HG02610 (cell line): ENCODE measurements around the gene TSPAN3.

Experiments
- ATAC-seq: cut with Tn5 transposase; IDR thresholded peaks from one replicate; pipeline ENCODE4 v1.9.1; 2021; ENCODE audit warnings: mild to moderate bottlenecking, moderate library complexity; ENCODE audit not compliant: unreplicated experiment

The TSPAN3 gene

DNA sequence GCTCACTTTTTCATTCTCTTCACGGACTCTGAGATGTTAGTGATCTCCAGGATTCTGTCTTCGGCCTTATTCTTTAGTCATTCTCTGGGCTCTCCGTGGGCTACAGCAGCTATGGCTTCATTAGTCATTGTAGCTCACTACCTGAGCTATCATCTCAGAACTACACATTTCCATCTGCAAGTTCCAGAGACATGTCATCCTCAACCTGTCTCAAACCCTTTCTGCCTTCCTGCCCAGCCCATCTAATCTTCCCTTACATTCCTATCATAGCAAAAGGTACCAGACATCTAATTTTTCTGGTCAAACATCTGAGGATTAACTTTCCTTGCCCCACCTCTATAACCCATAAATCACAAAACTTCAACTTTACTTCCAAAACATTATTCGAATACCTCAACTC is 13.2 kb downstream of the TSPAN3 start:
- no peak for ATAC-seq

DNA sequence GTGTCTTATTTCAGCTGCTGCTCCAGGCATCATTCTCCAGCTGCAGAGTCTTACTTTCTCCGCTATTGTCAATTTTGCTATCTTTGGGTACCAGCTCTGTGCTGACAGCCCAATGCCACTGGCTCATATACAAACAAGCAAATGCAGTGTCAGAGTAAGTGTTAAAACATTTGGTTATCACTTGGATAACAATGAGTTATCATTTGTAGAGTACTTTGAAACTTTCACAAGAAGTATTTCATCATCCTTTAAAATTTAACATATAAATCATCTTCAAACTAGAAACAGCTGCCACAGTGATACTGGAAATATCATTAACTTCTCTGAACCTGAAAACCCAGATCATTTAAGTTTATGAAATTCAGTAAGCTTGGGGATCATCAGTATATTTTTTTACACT is 13.8 kb downstream of the TSPAN3 start:
- no peak for ATAC-seq

DNA sequence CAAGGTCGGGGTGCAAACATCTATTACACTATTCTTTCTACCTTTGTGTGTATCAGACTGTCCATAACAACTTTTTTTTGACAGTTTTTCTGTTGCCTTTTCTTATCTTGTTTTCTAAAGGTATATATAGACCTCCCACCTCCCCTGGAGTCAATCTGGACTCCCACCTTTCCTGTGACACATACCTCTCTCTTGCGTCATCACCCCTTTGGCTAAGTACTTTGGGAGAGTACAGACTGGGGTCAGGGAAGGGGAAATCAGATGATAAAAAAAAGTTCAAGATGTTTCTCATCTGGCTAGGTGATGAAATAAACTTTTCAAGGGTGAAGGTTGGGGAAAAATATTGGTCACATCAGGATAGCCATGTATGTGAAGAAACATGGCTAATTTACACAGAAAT is 17.2 kb downstream of the TSPAN3 start:
- ATAC-seq = no peak

DNA sequence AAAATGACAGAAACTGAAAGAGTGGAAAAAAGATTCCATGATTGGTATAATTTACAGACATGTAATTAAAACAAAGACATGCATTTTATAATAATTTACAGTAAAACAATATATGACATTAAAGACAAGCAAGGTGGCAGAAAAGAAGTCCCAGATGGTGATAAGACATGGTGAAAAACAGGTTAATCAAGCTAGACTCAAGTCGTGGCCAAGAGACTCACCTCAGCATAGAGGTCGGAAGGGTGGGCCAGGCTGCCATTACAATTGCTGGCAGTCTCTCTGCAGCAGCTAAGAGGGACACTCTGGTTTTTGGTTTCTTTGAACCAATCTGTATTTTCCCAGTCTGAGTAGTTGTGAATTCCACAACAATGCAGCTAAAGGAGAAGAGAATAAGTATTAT is 18.4 kb downstream of the TSPAN3 start:
- no peak for ATAC-seq

DNA sequence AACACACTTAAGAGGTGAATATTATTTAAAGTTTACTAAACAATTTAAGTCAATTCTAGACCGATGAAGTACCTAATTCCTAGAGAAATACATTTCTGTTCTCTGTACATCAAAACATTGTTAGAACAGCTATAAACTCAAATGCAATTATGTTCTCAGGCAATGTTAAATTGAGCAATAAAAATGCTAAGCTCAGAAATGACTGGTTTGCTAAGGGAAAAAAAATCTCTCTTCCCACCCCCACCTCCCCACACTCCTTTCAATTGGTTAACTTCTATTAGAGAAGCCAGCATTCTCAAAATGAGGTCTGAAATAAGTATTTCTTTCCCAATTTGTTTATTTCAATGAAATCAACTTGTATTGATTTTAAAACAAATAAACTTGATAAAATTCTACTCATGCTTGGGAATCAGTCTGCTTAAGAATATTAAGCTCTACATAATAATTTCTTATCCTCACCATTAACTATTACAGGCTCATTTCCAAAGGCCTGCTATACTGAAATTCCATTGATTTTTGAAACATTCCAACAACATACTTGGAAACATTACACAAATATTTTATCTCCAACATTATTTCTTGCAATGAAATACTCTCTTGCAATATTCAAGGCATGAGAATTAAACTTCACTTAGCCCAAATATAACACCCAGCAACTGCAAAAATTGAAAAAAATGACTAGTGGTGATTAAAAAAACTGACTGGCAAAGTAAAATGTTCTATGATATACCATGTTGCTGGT is 22.6 kb downstream of the TSPAN3 start:
- no peak for ATAC-seq

DNA sequence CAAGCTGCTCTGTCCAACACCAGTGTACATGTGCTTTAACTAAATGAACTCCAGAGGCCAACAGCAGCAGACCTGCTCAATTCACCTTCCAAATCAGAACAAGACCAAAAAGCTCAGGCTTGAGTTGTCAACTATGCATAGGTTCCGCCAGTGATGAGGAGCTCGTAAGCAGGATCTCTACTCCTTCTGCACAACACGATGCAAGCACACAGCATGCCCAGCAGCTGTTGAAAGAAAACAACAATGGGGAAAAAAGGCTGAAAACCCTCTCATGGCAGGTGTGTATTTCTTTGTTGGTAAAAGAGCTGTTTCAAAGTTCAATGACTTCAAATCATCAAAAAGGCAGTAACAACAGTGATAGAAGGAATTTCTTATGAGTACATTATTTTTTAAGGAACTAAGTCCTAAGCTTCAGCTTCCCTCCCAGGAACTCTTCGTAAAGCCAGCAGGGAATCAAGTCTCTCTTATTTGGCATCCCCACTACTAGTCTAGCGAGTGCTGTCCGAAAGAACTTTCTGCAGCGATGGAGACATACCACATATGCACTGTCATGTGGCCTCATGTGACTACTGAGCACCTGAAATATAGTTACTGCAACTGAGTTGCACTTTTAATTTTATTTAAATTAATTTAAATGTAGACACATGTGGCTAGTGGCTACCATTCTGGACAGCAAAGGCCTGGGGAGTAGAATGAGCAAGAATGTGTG is 24.1 kb downstream of the TSPAN3 start:
- ATAC-seq = no peak

DNA sequence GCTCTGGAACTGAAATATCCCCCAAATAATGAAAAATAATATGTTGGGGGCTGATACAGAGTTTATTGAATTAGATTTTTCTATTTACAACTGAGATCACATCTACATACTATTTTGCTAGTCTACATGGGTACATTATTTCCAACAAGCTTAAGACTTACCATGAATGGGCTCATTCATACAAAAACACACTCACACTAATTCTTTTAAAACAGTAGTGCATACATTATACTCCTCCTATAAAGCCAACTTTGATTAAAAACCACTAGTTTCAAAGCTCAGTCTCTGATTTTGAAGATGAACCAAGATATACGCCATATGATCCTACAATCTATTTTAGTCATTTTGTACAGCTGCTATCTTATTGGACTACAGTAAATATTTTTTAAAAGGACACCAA is 24.9 kb downstream of the TSPAN3 start:
- ATAC-seq = no peak

DNA sequence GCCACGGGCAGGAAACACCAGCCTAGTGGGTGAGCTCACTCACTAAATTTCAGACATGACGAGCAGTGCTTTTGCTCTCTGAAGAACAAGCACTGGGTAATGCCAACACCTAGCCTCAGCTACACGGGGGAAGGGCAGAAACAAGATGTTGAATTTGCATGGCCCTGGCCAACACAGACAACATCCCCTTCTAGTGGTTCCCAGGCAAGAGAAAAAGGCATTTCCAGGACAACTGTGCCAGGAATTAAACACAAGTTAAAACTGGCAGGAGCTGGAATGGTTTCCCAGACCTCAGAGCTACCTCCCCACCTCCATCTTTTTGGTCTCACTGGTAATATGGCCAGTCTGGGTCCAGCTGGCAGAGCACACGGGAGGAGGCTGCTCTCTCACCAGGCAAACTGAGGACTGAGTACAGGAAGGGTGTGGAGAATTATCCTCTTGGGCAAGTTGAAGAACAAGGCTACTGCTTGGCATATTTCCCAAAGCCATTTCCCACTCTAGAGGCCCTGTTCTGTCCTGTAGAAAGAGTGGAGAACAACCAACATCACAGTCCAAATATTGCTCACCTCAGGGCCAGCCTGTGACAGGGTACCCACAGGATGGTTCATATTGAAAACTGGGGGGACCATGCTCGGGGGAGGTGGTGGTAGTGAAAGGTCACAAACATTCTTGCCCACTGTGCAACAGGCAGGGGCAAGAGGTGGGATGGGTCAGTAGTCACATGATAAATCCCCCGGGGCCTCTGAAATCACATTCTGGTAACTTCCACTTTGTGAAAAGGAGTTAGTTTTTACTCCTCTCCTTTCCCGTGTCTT is 26.5 kb downstream of the TSPAN3 start:
- no peak for ATAC-seq

DNA sequence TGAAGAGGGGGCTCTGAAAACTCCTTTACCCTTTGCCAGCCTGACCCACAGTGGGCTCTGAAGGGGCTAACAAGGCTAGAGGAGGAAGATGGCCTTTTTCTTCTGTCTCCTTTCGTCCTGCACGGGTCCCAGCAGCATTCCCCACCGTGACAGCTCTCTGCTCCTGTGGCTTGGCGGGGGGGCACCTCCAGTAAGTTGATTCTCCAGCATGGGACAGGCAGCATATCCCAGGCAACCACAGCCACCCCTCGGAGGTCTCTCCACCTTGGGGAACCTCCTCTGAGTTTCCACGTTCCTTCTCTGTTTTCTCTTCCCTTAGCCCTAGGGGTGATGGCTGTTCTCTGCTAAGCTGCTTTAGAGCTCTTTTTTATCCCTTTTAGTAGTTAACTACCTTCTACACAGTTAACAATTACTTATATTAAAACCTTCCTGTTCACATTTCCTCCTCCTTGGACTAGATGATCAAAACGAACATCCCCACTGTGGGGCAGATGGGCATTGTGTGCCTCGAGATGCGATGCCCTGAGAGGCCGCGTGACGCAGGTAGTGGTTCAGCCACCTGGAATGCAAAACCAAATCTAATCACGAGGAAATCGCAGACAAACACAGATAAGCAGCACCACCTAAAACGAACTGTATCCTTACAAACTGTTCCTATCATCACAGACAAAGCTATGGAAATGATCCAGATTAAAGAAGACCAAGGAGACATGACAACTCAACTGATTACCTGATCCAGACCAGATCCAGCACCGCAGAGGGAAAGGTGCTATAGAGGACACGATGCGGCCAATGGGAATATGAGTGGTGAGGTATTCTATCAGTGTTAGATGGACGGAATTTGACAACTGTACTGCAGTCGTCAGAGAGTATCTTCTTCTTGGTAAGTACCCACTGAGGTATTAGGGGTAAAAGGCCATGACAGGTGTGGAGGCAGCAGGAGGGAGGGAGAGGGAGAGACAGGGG is 27.7 kb downstream of the TSPAN3 start:
- no peak for ATAC-seq

DNA sequence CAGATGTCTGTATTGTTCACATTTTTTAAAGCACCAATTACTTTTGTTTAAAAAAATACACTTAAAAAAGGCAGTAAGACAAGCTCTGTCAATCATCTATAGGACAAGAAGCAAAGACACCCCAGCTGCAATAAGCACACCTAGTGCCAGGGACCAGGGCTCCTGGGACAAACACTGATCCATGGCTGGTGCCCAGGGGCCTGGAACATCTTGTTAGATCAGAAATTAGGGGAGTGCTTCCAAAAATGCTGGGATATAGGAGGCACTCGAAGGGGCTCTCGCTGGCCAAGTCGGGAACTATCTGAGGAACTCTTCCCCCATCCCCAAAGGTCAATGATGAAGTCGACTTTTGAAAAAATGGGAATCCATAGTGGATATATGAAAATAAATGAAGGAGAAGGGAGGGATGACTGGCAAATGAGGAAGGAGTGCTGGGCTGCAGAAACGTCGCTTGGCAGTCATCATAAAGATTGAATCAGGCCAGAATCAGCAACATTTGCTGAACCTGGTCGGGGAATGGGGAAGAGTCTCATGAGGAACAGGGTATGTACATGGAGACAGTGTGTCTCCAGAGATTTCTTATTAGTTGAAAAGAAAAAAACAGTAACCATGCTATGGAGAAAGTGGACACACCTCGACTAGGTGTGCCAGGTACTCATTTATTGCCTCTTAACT is 28.5 kb downstream of the TSPAN3 start:
- no peak for ATAC-seq

DNA sequence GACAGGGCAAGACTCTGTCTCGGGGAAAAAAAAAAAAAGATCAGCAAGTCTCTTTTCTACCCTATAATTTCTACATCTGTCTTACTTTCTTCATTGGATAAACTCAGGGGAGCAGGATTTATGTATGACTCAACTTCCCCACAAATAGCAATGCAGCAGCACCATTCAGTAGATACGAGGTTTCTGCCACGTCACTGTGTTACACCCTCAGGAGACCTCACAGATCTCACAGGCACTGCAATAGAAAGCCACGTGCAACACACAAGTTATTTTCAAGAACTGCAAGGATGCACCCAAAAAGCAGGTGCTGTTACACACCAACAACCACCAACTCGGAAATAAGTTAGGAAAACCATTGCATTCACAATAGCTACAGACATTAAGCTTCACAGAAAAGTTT is 30.2 kb downstream of the TSPAN3 start:
- ATAC-seq = no peak

DNA sequence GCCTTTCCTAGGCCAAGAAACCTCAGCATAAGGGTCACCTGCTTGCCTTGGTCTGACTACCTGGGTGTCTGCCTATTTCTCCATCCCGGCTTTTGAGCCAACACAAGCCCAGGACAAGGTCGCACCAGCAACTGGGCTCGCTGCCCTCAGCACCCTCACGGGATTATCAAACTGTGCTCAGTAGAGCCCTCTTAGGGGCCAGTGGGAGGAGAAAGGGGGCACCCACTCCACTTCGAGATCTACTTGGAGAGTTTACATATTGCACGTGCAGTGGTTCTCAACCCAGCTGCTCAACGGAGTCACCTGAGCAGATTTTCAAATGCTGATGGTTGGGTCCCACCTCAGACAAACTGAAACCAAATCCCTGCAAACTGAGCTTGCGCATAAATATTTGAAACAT is 31.1 kb downstream of the TSPAN3 start:
- ATAC-seq = no peak

DNA sequence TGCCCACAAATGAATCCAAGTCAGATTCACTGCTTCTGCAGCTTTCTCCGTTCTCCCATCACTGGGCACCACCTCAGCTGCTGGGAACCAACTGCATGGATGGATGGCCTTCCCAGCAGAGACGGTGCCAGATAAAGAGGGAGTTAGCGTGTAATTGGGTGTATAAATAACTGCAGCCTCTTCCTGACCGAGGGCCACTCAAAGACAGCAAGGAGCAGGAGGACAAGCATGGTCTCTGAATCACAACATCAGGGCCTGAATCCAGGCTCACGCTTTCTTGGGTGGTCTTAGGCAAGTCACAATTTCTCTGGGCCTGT is 31.7 kb downstream of the TSPAN3 start:
- ATAC-seq = no peak

DNA sequence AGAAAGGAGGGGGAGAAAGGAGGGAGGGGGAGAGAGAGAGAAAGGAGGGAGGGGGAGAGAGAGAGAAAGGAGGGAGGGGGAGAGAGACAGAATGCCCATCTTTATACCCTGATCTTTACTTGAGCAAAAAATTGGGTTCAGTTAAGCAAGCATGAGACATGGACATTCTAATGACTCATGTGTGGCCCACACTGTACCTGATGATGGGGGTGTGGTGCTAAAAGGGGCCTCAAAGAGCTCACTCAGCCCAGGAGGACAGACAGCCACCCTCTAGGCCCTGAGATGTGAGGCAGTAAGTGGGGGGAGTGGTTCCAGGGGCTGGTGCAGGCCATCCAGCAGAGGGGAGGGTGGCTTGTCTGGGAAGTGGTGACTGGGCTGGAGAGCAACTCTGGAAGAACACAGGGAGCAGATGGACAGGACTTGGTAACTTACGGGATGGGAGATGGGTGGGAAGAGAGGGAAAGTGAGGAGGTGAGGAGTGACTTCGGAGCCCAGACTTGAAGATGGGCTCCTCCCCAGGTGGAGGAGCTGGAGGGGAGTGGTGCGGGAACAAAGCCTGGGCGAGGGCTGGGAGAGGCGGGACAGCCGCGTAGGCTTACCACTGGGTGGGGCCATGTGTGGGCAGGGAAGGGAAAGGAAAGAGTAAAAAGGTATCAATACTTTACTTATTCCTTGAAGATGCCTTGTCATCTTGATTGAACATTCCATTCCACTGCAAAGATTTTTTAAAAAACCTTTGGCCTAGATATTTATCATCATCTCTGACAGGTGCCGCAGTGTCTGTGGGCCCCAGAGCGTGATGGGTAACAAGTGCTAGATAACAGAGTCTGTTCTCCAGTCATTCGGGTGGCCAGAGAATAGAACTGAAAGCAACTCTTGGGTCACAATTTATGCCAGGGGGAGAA is 32.3 kb downstream of the TSPAN3 start:
- ATAC-seq = no peak

DNA sequence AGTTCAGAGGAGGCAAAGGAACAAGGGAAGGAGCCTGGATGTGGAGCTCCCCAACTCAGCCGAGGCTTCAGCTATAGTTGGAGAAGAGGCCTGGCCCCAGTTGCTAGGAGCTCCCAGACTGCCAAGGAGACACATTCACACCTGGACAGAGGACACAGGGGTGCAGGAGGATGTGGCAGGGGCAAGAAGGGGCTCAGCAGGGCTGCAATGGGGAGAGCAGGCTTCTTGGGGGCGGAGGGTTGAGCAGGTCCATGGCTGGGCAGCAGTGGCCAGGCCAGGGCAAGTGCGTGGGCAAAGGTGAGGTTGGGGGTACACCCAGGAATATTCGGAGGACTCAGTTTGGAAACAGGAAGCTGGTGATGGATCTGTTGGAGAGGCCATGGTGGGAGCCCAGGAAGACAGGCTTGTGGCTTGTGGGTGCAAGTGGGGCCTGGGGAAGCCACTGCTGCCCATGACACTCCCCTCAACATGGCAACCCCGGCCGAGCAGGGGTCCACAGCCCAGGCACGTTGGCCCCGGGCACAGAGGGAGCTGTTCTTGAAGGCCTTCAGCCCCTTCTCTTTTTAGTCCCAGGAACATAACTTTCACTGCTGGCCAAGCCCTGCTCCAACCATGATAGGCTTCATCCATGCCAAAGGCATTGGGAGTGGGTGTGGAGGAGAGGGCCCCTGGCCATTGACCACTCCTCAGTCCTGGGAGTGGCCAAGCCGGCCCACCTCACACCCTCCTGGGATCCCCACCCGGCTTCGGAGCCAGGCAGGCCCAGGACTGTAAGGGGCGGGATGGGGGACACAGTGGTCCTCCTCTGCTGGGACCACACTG is 33.3 kb downstream of the TSPAN3 start:
- ATAC-seq = no peak

DNA sequence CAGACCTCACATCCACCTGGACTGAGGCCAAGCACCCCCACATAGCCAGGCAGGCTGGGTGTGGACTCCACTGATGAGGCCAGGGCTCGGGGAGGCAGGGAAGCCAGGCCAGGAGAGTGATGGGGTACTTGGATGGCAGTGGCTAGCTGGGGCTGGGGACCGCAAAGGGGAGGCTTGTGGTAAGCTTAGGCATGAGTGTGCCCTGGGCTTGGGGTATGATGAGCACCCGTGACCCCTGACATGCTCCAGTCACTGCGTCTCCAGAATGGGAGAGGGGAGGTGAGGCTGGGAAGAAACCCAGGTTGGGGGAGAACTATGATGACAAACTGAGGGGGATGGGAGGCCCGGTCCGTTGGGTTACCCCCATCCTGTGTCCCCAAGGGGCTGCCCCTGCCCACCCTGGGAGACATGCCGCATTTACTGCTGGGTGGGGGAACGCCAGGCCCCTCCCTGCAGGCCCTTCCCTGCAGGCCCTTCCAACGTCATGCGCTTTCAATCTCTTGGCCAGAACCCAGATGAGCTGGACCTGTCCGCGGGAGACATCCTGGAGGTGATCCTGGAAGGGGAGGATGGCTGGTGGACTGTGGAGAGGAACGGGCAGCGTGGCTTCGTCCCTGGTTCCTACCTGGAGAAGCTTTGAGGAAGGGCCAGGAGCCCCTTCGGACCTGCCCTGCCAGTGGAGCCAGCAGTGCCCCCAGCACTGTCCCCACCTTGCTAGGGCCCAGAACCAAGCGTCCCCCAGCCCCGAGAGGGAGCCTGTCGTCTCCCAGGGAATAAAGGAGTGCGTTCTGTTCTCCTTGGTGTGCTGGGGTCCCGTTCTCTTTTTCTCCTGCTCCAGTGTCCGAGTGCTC is 34.1 kb downstream of the TSPAN3 start:
- ATAC-seq = no peak

DNA sequence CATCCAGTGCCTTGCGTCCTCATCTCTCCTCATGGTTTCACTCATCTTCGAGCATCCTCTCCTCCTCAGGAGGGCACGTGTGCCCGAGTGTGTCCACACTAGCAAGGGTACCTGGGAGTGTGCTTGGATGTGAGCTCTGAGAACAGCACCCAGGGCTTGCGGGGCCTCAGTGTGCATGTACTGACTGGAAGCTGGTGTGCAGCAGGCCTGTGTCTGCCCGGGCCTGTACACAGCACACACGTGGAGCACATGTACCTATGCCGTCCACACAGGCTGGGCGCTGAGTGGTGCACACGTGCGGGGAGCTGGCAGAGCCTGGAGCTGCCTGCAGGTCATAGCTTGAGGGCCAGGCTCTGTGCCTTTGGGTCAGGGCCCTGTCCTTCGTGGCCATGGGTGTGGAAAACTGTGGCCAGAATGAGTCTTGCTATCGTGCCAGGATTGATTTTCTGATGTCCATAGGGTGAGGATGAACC is 34.9 kb downstream of the TSPAN3 start:
- ATAC-seq = no peak
